Inflammatory macrophage treated with lipopolysaccharide for 4 hours (primary cell): ENCODE measurements around the gene CYP21A2.
"Not testable (repeated sequence)": the region's sequence is repeated elsewhere in the genome, so short reads cannot be mapped to it uniquely, and the experiment has no call there.

Experiments
- DNase-seq: peaks from one replicate; pipeline ENCODE4 v3.0.0-alpha.2; 2020

CYP21A2 gene

GRCh38 chr6:32035283-32036013 is 2.8 kb upstream of the CYP21A2 start:
- not testable (repeated sequence) for DNase-seq

- not testable (repeated sequence) for DNase-seq
Measured at GRCh38 chr6:32037136-32037535, 1.1 kb upstream of the CYP21A2 start.

GRCh38 chr6:32038878-32039277 is 663 bp downstream of the CYP21A2 start:
- not testable (repeated sequence) for DNase-seq

GRCh38 chr6:32039321-32040274 is 1.4 kb downstream of the CYP21A2 start:
- not testable (repeated sequence) for DNase-seq

- DNase-seq: not testable (repeated sequence)
Measured at GRCh38 chr6:32040299-32041049, 2.3 kb downstream of the CYP21A2 start.

- not testable (repeated sequence) for DNase-seq
Measured at GRCh38 chr6:32041050-32041321, 2.8 kb downstream of the CYP21A2 start.

GRCh38 chr6:32041385-32041784 is 3.2 kb downstream of the CYP21A2 start:
- not testable (repeated sequence) for DNase-seq

GRCh38 chr6:32042276-32042675 is 4.1 kb downstream of the CYP21A2 start:
- not testable (repeated sequence) for DNase-seq

- DNase-seq: not testable (repeated sequence)
Measured at GRCh38 chr6:32043589-32044380, 5.6 kb downstream of the CYP21A2 start.

- not testable (repeated sequence) for DNase-seq
Measured at GRCh38 chr6:32044916-32045315, 6.7 kb downstream of the CYP21A2 start.

GRCh38 chr6:32045811-32046449 is 7.7 kb downstream of the CYP21A2 start:
- DNase-seq: no peak

GRCh38 chr6:32046450-32047083 is 8.4 kb downstream of the CYP21A2 start:
- no peak for DNase-seq

- DNase-seq: no peak
Measured at GRCh38 chr6:32047084-32047478, 8.9 kb downstream of the CYP21A2 start.

GRCh38 chr6:32047539-32047854 is 9.3 kb downstream of the CYP21A2 start:
- no peak for DNase-seq

GRCh38 chr6:32047855-32048766 is 9.9 kb downstream of the CYP21A2 start:
- DNase-seq: peak; percentile 47

- DNase-seq: not testable (repeated sequence)
Measured at GRCh38 chr6:32049149-32049548, 10.9 kb downstream of the CYP21A2 start.

- DNase-seq: not testable (repeated sequence)
Measured at GRCh38 chr6:32049736-32050135, 11.5 kb downstream of the CYP21A2 start.

- no peak for DNase-seq
Measured at GRCh38 chr6:32050562-32050961, 12.3 kb downstream of the CYP21A2 start.

GRCh38 chr6:32052626-32053025 is 14.4 kb downstream of the CYP21A2 start:
- not testable (repeated sequence) for DNase-seq

GRCh38 chr6:32053314-32053713 is 15.1 kb downstream of the CYP21A2 start:
- not testable (repeated sequence) for DNase-seq
